GM21529 (cell line): ENCODE measurements around the gene TNFSF11.
"Not testable (repeated sequence)": the region's sequence is repeated elsewhere in the genome, so short reads cannot be mapped to it uniquely, and the experiment has no call there.

Experiments
- ATAC-seq: cut with Tn5 transposase; IDR thresholded peaks from one replicate; pipeline ENCODE4 v1.9.1; 2021; ENCODE audit not compliant: unreplicated experiment

The TNFSF11 gene

GRCh38 chr13:42559573-42560218 is 14.3 kb upstream of the TNFSF11 start:
- ATAC-seq = not testable (repeated sequence)

GRCh38 chr13:42560320-42560719 is 13.6 kb upstream of the TNFSF11 start:
- not testable (repeated sequence) for ATAC-seq

- ATAC-seq = no peak
Observed at GRCh38 chr13:42561752-42562467, 12.0 kb upstream of the TNFSF11 start.

- ATAC-seq = no peak
Observed at GRCh38 chr13:42567906-42568305, 6.0 kb upstream of the TNFSF11 start.

GRCh38 chr13:42569576-42570344 is 4.2 kb upstream of the TNFSF11 start:
- peak; percentile 37 for ATAC-seq

GRCh38 chr13:42571895-42572294 is 2.1 kb upstream of the TNFSF11 start:
- no peak for ATAC-seq

- peak; percentile 66 for ATAC-seq
Observed at GRCh38 chr13:42574435-42575311, 721 bp downstream of the TNFSF11 start.

- ATAC-seq = no peak
Observed at GRCh38 chr13:42575938-42576337, 2.0 kb downstream of the TNFSF11 start.

GRCh38 chr13:42577538-42577937 is 3.6 kb downstream of the TNFSF11 start:
- ATAC-seq = no peak

- ATAC-seq = no peak
Observed at GRCh38 chr13:42580644-42581043, 6.7 kb downstream of the TNFSF11 start.

- no peak for ATAC-seq
Observed at GRCh38 chr13:42581427-42581826, 7.5 kb downstream of the TNFSF11 start.

- no peak for ATAC-seq
Observed at GRCh38 chr13:42591602-42592001, 17.6 kb downstream of the TNFSF11 start.

GRCh38 chr13:42592915-42593900 is 19.3 kb downstream of the TNFSF11 start:
- ATAC-seq = no peak

- no peak for ATAC-seq
Observed at GRCh38 chr13:42594481-42595252, 20.7 kb downstream of the TNFSF11 start.

GRCh38 chr13:42595253-42595571 is 21.3 kb downstream of the TNFSF11 start:
- no peak for ATAC-seq

GRCh38 chr13:42597505-42597904 is 23.6 kb downstream of the TNFSF11 start:
- peak; percentile 45 for ATAC-seq

GRCh38 chr13:42600943-42601342 is 27.0 kb downstream of the TNFSF11 start:
- no peak for ATAC-seq

- peak; percentile 87 for ATAC-seq
Observed at GRCh38 chr13:42602906-42603305, 29.0 kb downstream of the TNFSF11 start.

- peak; percentile 11 for ATAC-seq
Observed at GRCh38 chr13:42603571-42603970, 29.6 kb downstream of the TNFSF11 start.
